GM20000 (cell line): Measurements from ENCODE around the gene CDH13.

ENCODE experiments used
- DNase-seq: peaks from one replicate; pipeline ENCODE4 v3.0.0; 2012; ENCODE audit warnings: low spot score
- TF ChIP-seq, protein P1 (sequence below): IDR thresholded peaks from 2 replicates; pipeline ENCODE4 v1.5.1; 2012; ENCODE audit warnings: mild to moderate bottlenecking, control low read depth; ENCODE audit errors: extremely low read depth, missing control alignments

CDH13 gene

GRCh38 chr16:83715217-83715920, 1088.6 kb downstream of the CDH13 start:
- no peak for DNase-seq
- TF ChIP-seq, protein P1, sequence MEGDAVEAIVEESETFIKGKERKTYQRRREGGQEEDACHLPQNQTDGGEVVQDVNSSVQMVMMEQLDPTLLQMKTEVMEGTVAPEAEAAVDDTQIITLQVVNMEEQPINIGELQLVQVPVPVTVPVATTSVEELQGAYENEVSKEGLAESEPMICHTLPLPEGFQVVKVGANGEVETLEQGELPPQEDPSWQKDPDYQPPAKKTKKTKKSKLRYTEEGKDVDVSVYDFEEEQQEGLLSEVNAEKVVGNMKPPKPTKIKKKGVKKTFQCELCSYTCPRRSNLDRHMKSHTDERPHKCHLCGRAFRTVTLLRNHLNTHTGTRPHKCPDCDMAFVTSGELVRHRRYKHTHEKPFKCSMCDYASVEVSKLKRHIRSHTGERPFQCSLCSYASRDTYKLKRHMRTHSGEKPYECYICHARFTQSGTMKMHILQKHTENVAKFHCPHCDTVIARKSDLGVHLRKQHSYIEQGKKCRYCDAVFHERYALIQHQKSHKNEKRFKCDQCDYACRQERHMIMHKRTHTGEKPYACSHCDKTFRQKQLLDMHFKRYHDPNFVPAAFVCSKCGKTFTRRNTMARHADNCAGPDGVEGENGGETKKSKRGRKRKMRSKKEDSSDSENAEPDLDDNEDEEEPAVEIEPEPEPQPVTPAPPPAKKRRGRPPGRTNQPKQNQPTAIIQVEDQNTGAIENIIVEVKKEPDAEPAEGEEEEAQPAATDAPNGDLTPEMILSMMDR = no peak

- TF ChIP-seq, protein P1 = no peak
- DNase-seq = no peak
Measured at GRCh38 chr16:83717308-83717707, 1090.5 kb downstream of the CDH13 start.

- no peak for DNase-seq
- TF ChIP-seq, protein P1 = no peak
Measured at GRCh38 chr16:83717814-83718213, 1091.0 kb downstream of the CDH13 start.

GRCh38 chr16:83720213-83720612, 1093.4 kb downstream of the CDH13 start:
- no peak for DNase-seq
- TF ChIP-seq, protein P1 = no peak

DNA sequence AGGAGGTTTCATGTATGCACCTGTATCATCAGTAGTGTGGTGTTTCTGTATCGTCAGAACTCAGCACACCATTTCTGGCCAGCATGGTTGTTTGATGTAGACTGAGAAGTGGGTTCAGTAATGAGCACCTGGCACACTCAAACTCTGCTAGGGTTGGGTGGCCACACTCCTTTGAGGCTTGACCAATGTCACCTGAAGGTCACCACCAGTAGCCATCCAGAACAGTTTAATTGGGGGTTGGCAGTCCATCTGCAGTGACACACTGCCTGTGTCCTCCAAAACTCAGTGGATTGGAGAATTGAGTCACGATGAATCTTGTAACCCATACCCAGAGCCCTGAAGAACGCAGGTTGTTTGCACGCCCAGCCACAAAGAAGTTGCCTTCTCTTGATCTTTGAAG, 1094.2 kb downstream of the CDH13 start:
- no peak for DNase-seq
- TF ChIP-seq, protein P1 = peak; percentile 0

GRCh38 chr16:83721676-83722075, 1094.9 kb downstream of the CDH13 start:
- DNase-seq = no peak
- TF ChIP-seq, protein P1 = no peak

DNA sequence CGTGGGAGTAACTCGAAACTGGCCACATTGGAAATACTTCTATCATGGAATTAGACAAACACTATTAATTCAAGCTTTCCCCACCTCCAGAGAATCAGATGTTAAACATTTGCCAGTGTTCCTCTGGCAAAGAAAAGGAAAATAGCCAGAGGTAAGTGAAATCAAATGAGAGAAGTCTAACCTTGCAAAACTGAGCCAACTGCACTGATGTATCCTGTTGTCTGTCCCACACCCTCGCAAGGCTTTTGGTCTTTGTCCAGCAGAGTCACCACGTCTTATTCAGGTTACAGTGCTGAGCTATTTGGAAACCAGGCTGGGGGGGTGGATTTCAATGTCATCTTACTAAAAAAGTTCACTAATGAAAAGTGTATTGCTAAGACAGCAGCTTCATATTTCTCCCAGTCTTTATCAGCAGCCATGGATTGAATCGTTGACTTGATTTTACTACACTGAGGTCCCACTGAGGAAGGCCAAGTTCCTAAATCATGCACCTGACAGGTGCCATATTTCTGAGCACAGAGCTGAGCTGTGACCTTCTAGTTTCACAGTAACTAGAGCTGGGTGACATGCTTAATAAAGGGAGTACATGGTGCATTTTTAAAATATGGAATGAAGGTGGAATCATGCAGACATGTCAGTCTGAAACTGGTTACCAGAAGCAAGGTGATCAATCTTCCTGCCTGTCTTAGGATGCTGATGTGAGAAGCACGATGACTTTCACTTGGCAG, 1095.9 kb downstream of the CDH13 start:
- TF ChIP-seq, protein P1 = no peak
- no peak for DNase-seq
